GM19023 (cell line): Measurements from ENCODE around the gene UBQLN3.

ENCODE experiments used
- ATAC-seq: cut with Tn5 transposase; IDR thresholded peaks from one replicate; pipeline ENCODE4 v1.9.1; 2021; ENCODE audit warnings: mild to moderate bottlenecking, moderate library complexity; ENCODE audit not compliant: unreplicated experiment

UBQLN3 gene

DNA sequence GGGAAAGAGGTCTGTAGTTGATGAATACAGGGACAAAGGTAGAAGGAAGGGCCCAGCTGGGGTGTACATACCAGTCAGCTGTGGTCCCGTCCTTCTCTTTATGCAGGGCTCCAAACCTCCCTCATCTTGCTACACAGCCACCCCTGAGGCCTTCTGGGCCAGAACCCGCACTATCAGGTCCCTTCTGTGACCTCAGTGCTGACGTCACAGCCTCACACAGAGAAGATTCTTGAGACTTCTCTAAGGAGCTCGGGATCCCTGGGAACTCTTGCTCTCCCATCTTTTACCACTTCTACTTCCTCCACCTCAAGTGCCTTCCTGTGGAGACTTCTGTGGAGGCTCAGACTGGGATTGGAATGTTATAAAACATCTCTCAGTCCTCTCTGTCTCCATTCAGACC is at the start of gene UBQLN3:
UBQLN3 (minus strand) TSS at position 155 of the 400 bp plus-strand sequence. CDS start 399 bp downstream, outside the sequence.
- no peak for ATAC-seq

DNA sequence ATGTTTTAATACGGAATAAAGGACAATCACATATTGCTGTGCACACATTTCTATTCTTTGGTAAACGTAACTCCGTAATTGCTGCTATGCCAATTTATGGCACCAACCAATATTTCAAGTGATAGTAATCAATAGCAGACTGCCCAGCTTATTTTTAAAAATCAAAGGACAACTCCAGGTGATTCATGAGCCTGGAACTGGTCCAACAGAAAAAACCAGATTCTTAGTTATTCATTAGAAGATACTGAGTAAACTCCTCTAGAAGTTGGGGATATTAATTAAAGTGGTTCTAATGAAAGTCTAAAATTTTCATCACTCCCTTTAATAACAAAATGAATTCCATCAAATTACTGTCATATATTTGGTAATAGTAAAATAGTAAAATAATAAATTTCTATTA is 48.0 kb upstream of the UBQLN3 start:
- ATAC-seq: no peak

DNA sequence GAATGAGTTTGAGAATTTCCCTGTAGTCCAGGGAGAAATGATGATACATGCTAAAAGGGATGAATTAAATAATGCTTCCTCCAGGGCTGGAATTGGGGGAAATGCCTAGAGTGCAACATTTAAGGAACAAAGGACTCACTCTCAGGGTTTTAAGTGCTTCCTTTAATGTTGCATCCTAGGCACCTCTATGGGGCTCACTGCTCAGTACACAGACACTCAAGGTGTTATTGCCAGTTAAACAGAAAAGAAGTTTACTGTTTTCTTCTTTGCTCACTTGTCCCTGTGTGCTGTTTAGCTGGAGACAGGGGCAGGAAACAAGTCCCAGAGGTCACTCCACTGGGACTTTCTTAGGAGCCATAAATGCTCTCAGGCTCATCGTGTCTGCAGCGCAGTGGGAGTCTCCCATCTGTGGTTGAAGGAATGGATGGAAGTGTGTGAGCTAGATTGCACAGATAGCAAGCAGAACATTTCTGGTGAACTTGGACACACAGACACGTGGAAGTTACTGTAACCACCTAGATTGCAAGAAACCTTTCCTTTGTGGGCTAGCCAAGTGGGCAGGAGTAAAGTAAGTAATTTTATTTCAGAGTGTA is 46.9 kb upstream of the UBQLN3 start:
- no peak for ATAC-seq

DNA sequence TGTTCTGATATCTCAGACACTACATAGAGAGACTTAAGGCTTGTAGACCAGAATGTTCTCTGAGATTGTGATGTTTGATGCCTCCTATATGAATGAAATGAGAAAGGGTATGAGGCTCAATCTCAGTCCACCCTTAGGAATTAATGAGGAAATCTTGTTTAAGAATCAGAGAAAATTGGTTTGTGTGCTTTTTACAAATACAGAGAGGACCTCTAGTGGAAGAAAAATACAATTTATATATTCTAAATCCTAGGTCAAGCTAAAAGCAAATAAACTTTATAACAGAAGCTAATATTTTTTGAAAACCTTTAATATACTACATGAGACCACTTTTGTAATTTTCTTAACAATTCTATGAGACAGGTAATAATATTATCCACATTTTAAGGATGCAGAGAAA is 43.6 kb upstream of the UBQLN3 start:
- ATAC-seq: no peak

DNA sequence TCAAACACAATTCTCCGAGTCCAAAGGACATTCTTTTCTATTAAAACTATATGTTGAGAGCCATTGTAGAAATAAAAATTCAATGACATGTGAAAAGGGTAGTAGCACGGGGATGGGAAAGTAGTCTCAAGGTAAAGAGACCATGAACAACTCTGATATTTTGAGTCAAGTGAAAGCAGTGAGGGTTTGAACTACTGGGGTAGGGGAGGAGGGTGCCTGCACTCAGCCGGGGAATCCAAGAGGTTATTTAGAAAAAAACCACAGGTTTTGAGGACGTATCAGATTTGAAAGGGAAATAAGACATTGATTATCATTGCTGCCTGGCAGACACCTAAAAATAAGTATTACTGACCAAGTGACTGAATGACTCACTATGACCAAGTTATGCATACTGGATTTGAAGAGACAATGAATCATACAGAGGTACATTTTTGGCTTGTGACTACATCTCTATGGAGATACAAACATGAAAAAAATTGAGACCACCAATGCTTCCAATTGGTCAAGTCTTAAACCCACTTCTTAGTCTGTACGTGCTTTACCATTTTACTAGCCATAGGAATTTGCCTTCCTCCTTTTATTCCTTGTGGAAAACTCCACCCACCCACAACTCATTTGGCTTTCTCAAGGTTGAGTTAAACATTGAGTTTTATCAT is 40.8 kb upstream of the UBQLN3 start:
- ATAC-seq: peak; percentile 75

DNA sequence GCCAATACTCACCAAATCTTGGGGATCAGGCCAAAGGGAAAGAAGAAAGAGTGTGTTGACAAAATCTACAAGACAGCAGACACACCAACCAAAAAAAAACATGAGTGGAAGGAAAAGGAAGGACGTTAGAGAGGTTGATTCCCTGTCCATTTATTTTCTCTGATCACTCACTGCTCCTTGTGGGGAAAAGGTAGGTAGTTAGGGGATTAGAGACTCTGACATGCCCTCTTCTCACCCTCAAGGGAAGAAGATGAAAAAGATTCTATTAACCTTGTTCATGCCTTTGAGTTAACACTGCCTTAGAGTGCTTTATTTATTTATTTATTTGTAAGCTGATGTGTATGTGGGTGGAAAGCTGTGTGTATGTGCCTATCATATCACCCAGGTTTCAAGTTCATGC is 38.7 kb upstream of the UBQLN3 start, which contains the start of gene OR52H1:
OR52H1 (minus strand) TSS at position 101 of the 400 bp plus-strand sequence. CDS start 3,035 bp downstream, outside the sequence.
- ATAC-seq: no peak

DNA sequence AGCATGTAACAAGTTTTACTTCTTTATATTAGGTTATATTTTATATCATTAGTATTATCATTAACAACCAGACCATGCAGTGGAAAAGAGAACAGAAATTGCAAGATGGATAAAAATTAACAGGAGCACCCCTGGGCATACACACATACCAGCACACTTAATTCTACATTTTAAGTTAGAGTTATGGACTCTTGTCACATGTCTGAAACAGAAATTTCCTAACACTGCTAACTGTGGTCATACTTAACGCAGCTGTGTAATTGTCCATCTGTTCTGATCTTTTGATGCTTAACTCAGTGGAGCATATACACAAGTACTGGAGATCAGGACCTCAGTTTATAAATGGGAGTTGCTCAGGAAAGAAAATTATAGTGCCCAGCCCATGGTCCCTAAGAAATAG is 38.2 kb upstream of the UBQLN3 start:
- no peak for ATAC-seq

DNA sequence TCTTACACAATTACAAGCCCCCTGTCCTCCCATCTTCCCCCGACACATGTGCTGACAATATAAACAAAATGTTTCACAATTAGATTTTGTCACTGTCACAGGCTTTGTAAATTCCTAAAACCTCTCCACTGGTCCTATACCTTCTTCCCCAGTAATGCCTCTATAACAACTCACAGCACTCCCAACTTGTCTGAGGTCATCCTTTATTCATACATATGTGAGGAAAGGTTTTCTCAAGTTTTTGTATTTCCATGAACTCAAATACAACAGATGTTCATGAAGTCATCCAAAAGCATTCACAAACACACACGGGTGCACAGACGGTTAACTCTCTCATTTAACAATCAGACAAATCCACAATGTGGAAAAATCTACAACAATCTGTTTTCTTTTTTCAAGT is 36.7 kb upstream of the UBQLN3 start:
- ATAC-seq: no peak

DNA sequence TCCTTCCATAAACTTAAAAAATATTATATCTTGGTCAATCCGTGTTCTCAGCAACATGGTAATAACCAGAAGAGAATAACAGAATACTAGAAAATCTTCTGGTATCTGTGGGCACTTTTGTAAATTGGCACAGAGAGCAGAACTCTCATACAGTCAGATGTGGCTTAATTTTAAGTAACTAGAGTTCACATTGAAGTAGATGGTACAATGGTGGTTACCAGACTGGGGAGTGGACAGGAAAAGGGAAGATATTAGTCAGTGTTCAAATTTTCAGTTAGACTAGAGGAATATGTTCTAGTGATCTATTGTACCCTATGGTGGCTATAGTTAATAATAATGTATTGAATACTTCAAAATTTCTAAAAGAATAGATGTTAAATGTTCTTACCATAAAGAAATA is 31.7 kb upstream of the UBQLN3 start:
- ATAC-seq: no peak

DNA sequence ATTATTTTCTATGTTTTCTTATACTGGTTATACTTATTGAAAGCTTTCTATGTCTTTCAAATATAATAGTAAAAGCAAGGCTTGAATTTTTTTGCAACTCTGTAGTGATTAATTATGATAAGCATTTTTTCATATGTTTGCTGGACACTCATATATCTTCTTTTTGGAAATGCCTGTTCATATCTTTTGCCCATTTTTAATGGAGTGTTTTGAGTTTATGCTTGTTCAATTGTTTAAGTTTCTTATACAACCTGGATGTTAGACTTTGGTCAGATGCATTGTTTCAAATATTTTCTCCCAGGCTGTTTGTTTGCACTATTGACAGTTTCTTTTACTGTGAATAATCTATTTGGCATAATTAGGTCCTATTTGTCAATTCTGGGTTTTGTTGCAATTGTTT is 26.7 kb upstream of the UBQLN3 start:
- no peak for ATAC-seq

DNA sequence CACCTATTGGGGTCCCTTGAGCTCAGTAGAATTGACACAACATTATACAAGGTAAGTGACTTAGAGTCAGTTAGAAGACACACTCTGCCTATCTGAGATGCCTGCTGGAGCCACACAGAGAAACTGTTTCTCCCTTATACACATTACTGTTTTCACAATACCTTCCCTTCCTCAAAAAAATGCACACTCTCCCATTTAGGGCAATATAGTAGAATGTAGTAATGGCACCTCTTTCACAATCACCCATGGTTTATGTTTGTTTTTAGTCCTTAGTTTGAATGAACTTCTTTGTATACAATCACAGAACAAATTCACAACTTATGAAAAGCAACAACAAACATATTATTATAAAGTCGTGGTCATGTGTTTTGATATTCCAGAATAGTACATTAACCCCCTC is 24.3 kb upstream of the UBQLN3 start:
- no peak for ATAC-seq

DNA sequence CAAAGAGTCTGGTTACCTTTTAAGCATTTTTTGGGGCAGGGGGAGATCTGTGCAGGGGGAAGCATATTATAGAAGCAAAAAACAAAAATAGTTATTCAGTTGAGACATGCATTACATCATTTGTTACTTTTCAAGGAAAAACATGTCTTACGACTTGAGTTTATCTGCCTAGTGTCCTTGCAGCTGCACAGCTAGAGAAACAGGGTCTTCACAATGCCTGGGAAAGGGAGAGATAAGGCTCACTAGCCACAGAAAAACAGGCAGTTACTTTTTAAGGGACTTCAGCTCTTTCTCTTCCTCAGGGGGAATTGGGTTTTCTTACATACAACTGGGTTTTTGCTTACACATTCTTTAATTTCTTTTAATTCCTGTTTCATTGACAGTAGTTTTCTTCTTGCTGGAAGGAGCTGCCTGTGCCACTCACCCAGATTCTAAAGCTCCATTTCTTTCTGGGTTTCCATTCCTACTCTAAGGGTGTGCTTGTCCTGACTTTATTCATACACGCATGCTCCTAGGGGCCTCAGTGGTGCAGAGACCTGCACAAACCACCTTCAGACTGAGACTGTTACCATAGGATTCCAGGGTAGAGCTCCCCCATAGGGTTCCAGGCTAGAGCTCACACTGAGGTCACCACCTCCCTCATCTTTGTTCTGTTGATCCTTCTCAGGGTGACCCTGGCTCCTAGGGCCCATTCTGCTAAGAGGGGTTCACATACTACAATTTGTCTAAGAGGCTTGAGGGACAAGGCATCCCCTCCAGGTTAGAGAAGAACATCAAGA is 21.5 kb upstream of the UBQLN3 start:
- ATAC-seq: no peak

DNA sequence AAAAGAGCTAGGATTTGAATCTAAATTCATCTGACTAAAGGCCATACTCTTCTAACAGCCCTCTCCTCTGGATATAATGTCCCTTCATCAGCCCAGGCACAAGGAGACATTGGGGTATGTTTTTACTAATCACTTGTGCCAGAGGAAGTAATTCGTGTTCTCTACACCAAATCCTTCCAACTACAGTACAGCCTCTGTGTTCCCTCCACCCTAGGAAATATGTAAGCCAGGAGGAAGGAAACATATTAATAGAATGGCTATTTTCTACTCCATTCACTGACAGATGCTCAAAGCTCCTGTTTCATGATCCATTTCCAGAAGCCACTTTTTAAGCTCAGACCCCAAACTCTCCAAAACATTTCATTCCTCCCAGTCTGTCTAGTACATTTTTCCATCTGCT is 18.7 kb upstream of the UBQLN3 start:
- ATAC-seq: no peak

DNA sequence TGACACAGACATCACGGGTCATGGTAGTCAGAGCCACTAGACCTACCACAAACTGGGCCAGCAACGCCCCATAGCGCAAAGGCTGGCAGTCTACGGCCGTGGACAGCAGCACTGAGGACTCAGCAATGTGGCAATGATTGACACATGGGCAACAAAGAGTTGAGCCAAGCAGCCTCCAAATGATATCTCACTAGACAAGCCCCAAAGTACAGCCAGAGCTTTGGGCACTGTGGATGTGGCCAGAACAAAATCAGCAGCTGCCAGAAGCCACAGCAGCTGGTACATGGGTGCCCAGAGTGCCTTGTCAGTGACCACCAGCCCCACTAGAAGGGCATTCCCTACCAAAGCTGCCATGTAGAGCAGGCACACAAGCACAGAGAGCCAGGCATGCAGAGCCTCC is 18.0 kb upstream of the UBQLN3 start:
- ATAC-seq: no peak

DNA sequence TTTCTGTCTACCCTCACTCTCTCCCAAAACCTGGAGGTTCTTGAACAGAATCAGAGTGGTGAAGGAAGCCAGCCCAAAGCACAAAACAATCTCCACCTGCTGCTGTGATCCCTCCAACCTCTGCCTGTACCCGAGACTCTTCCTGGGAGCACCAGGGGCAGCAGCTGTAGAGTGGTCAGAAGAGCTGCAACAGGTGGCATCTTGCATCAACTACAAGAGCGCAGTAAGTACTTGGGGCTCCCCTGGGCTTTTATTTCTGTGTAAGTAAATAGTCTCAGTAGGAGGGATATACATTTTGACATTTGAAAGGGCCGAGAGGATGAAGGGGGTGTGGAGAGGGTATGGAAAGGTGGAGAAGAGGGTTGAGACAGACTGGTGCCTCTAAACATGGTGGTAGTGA is 15.0 kb upstream of the UBQLN3 start:
- no peak for ATAC-seq

DNA sequence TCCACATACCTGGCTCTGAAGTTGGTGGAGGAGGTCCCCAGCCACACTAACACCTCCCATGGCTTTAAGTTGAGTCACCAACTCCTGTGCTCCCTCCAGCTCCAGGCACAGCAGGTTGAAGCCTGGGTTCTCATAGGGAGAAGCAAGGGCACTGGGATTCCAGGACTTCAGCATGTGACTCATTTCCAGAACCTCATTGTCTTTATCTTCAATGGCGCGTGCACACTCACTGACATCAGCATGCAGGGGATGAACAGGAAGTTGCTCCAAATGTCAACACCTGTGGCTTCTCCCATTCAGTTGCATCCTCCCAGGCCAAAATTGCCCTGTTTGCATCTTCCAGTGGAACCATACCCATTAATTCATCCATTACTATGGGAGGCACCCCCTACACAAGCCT is 12.6 kb upstream of the UBQLN3 start:
- ATAC-seq: no peak

DNA sequence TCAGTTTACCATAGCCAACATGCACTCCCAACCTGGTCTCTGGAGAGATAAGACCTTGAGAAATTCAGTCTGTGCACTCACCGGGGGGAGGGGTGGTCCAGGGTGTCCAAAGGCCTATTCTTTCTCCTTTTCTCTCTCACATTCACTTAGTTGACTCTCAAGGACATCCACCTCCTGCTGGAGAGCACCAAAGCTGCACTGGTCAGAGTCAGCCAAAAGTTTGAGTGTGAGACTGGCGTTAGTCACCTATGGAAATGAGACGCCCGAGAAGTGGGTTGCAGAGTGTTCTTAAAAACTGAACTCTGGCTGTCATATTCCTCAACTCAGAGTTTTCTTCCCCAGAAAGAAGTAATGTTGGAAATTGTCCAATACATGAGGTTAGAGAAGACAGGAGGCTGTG is 11.8 kb upstream of the UBQLN3 start:
- no peak for ATAC-seq

DNA sequence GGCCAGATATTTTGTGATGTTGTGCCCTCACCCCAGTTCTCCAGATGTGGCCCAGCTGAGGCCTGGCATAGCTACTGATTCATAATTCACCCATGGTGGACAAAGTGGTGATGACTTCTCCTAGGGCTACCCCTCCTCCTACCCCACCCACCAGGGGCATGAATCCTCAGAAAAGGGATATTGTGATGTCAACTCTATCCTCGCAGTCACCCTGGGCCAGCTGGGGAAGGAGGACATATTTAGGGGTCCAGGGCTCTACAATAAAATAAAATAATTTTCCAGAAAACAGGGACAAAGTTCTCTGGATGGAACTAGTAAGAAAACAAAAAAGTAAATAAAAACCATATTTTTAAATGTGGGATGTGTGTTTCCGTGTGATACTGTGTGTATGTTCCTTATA is 6.8 kb upstream of the UBQLN3 start, which contains the start of gene UBQLNL:
UBQLNL (minus strand) TSS at position 101 of the 400 bp plus-strand sequence. CDS start 258 bp downstream, outside the sequence.
- no peak for ATAC-seq

DNA sequence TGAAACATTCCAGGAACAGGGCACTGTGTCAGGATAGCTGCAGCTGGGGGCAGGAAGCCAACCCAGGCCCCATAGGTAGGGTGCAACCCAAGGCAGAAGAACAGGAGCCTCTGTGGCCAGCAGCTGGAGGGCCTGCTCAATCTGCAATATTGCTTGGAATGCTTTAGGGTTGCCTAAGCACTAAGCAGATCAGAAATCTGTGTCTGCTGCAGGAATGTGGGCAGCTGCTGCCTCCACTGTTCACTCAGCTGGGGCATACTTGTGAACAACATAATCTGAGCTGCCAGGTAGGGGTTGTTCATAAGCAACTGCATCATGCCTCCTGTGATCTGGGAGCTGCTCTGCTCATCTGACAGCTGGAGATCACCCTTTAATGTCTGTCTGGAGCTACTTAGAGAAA is 5.1 kb upstream of the UBQLN3 start:
- ATAC-seq: no peak

DNA sequence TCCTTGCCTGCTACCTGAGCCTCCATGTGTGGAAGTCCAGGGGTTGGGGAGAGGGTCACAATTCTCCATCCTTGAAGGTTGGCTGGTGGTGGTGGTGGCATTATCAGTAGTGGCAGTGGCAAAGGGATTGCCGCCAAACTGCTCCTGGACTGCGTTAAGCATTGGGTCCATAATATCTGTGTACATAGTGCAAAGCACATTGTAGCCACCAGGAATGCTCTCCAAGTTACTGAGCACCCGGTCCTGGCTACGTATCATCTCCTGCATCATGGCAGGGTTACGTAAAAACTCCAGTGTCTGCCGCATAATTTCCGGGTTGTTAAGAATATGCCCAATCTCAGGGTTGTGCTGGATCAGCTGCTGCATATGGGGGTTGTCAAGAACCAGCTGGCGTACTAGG is 1.2 kb downstream of the UBQLN3 start:
- ATAC-seq: no peak

DNA sequence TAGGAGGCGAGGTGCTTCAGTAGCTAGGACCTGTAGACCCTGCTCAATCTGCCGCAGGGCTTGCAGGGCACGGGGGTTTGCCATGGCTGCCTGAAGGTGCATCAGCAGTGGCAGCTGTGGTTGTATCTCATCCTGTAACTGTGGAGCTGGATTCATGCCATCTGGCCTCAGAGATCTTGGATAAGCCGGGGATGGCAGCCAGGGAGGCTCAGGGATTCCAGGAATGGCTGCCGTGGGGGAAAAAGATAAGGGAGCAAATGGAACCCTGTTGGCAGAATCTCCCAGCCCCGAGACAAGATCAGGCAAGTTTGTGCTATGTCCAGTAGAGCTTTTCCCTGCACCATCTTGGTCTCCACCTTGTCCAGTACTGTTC is 1.8 kb downstream of the UBQLN3 start:
- no peak for ATAC-seq
